Measurements from ENCODE around the gene SPG7.
"Not testable (repeated sequence)": the region's sequence is repeated elsewhere in the genome, so short reads cannot be mapped to it uniquely, and the experiment has no call there.

The SPG7 gene

DNA sequence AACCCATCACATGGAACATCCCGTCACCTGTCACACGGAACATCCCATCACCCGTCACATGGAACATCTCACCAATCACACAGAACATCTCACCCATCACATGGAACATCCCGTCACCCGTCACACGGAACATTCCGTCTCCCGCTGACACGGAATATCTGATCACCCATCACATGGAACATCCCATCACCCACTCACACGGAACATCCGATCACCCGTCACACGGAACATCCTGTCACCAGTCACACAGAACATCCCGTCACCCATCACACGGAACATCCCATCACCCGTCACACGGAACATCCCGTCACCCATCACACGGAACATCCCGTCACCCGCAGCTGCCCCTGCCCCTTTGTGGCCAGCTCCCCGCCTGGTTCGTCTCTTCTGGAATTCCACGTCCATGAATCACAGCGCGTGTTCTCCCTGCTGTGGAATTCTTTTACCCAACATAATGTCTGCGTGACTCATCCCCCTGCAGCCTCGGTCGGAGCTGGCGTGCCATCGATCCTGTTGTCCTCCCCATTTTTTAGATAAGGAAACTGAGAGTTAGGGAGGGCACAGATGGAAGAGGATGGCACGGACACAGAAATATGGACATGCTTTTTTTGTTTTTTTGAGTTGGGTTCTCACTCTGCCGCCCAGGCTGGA is 73.0 kb downstream of the SPG7 start:
- no peak for DNase-seq (ENCODE audit: low read depth, low spot score)

DNA sequence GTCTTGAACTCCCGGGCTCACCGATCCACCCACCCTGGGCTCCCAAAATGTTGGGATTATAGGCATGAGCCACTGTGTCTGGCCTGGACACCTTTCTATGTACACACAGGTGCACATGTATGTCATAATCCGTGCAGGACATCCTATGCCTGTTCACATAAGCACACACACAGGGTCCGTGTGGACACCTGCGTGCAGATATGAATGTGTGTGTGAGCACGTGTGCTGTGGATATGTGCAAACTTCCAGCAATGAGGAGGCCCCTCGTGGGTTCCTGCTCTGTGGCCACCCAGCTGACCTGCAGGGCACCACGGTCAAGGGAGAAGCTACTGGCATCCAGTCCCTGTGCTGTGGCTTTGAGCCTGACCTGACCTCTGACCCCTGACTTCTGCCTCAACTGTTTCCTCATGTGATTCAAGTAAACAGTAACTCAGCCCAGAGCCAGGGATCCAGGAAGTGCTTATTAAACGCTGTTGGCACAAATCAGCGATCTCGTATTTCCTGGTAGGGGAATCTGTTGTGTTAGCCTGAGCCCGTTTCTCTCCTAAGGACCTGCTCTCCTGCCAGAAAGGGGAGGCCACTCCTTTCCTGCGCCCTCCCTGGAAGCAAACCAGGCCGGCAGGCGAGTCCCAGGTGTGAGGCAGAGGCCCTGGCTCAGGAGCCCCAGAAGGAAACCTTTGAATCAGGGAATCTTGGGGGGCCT is 73.8 kb downstream of the SPG7 start:
- DNase-seq (ENCODE audit: low read depth, low spot score) = no peak

DNA sequence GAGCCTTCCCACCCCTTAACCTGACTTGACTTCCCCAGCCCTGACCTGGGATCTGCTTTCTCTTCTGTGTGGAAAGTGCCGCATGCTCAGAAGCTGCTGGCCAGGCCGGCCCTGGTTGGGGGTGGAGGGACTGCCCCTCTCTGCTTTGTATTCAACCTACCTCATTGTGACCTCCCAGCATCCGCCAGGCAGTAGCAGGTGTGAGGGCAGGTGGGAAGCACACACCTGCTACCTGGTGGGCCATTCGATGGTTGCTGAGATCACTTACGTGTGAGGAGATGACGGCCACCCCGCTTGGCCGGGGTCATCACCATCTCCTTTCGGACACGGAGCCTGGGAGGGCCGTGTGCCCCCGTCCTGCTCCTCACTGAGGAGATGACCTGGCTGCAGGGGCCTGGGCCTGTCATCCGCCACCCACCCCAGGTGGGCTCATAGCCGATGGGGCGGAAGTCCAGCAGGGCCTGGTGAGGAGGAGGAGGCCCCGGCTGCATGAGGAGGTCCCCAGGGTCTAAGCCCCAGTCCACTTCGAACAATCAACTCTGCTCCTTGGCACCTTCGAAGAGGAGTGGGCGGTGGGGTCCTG is 74.5 kb downstream of the SPG7 start:
- no peak for DNase-seq (ENCODE audit: low read depth, low spot score)

DNA sequence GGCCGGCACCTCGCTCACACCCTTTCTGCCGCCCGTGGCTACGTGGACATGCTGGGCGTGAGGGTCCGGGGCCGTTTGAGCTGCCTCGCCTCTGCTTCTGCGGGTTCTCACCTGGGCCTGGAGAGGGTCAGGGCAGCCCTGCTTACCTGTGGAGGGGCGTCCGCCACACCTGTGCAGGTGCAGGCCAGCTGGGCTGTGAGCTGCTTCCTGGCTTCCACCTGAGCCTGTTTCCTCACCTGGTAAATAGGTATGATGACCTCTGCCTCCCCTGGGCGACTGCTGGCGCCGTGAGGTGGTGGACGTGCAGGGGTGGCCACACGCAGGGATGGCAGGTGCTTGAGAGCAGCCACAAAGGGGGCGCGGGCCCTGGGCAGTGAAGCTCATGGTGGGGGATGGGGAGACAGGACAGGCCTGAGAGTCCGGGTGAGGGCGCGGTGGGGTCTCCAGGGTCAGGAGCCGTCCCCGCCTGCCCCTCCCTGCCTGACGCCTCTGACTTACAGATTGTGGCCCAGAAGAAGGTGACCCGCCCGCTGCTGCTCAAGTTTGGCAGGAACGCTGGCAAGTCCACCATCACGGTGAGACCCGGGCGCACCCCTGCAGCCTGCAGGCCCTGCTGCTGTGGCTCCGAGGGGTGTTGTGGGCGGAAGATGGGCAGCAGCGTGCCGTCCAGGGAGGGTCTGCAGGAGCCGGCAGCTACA is 75.1 kb downstream of the SPG7 start:
- no peak for DNase-seq (ENCODE audit: low read depth, low spot score)

DNA sequence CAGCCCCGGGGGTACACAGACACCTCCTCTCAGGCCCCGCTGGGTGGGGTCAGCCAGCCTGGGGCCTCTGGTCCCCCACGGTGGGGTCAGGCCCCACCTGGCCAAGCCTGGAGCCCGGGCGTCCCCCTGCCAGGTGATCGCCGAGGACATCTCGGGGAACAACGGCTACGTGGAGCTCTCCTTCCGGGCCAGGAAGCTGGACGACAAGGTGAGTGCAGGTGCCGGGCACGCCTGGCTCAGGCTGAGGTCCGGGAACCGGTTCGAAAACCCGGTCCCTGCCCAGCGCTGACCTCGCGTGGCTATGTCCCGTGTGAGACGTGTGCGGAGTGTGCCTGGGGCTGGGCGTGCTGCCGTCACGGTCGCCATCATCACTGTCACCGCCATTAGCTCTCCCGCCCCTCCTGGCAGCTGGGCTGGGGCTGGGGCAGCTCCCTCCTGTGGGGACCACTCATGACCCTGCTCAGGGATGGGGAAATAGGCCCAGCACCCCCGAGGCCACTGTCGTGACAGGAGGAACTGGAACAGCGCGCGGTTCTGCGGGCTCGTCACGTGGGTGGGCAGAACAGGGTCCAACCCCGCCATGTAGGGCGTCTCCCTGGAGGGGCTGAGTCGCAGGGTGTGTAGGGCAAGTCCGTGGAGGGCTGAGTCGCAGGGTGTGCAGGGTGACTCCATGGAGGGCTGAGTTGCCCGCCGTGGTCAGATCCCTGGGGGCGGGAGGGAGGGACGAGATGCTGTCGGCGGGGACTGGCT is 75.9 kb downstream of the SPG7 start:
- no peak for DNase-seq (ENCODE audit: low read depth, low spot score)

DNA sequence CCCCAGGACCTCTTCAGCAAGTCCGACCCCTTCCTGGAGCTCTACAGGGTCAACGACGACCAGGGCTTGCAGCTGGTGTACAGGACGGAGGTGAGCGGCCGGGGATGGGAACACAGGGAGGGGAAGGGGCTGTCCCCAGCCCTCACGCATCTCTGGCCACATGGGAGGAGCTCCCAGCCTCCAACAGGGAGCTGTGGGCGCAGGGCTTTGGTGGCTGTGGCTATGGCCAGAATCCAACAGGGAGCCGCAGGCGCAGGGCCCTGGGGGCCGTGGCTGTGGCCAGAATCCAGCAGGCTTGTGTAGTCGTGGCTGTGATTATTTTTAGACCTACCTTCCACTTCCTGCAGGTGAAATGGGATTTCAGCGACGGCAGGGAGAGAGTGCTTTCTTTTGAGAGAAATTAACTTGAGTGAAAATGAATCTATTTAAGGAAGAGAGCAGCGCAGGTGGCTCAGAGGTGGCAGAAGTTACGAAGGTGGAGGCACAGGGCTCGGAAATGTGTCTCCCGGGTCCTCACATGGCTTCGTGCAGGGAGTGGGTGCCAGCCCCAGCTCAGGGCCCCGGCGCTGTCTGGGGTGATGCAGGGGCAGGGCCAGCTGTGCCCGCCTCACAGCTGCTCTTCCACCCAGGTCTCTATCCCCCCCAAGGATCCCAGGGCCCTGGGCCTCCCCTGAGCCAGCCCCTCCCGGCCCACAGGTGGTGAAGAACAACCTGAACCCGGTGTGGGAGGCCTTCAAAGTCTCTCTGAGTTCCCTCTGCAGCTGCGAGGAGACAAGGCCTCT is 76.8 kb downstream of the SPG7 start:
- no peak for DNase-seq (ENCODE audit: low read depth, low spot score)

DNA sequence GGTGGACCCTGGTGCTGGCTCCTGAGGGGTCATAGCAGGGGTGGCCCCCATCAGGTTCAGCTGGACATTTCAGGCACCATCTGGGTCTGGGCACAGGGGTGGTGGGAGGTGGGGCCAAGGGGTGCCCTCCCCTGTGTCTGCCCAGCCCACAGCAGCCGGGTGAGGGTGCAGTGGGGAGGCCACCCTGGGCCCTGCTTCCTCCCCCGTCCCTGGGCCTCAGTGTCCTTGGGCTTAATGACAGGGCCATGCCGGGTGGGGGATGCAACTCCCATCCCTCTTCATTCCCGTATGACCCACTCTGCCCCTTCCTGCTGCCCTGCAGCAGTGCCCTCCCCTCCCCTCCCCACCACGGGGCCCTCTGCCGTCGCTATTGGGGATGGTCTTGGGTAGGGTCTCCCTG is 78.0 kb downstream of the SPG7 start:
- DNase-seq (ENCODE audit: low read depth, low spot score) = no peak

DNA sequence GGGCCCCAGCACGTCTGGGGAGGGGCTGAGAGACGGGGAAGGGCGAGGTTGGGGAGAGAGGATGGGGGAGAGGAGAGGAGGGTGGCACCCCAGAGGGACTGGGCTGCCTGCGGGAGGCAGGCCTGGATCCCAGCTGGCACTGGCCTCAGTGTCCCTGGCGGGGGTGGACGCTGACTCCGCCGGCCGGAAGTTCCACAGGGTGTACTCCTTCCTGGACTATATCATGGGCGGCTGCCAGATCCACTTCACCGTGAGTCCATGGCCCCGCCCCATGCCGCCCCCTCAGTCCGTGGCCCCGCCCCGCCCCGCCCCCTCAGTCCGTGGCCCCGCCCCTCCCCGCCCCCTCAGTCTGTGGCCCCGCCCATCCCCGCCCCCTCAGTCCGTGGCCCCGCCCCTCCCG is 78.7 kb downstream of the SPG7 start:
- no peak for DNase-seq (ENCODE audit: low read depth, low spot score)

DNA sequence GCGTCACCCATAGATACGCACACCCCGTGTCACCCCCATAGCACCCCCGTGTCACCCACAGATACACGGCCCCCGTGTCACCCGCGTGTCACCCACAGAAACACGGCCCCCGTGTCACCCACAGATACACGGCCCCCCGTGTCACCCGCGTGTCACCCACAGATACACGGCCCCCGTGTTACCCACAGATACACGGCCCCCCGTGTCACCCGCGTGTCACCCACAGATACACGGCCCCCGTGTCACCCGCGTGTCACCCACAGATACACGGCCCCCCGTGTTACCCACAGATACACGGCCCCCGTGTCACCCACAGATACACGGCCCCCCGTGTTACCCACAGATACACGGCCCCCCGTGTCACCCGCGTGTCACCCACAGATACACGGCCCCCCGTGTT is 79.5 kb downstream of the SPG7 start:
- not testable (repeated sequence) for DNase-seq (ENCODE audit: low read depth, low spot score)

DNA sequence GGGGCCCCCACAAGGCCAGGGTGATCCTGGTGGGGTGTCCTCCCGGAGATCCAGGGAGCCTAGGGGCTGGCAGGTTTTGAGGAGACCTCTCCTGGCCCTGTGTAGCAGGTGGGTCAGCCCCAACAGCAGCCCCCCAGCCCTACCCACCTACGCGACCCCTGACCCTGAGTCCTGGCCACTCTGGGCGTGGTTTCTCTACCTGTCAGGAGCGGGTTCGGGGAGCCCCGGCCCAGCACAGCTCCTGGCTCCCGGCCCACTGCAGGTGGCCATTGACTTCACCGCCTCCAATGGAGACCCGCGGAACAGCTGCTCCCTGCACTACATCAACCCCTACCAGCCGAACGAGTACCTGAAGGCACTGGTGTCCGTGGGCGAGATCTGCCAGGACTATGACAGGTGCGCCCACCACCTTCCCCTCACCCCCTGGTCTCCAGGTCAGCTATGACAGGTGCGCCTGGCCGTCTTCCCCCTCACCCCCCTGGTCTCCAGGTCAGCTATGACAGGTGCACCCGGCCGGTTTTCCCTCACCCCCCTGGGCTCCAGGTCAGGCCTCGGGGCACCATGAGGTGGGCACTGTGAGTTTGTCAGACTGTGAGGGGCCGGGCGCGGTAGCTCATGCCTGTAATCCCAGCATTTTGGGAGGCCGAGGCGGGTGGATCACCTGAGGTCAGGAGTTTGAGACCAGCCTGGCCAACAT is 80.4 kb downstream of the SPG7 start:
- DNase-seq (ENCODE audit: low read depth, low spot score) = no peak

DNA sequence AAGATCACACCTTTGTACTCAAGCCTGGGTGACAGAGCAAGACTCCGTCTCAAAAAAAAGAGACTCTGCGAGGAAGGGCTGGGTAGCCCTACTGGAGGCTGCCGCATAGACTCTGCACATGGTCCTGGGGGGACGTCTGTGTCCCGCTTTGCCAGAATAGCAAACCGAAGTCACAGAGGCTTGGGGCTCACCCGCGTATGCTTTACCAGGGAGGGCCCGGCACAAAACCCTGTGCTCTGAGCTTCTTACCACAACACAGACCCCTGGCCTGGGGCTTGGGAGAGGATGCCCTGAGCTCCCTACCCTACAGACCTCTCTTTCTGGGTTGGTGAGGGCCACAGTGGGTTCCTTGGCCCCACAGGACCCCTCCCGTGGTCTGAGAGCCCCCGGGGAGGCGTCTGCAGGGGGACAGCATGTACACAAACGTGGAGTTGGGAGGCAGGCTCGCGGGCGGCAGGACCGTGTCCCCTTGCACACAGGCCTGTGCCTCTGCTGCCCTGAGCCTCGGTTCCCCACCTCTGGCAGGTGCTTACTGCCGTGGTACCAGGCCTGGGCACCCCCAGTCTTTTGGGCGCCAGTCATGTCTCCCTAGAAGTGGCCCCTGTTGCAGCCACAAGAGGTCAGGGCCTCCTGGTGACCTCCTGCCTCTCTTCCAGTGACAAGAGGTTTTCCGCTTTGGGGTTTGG is 81.2 kb downstream of the SPG7 start:
- no peak for DNase-seq (ENCODE audit: low read depth, low spot score)

DNA sequence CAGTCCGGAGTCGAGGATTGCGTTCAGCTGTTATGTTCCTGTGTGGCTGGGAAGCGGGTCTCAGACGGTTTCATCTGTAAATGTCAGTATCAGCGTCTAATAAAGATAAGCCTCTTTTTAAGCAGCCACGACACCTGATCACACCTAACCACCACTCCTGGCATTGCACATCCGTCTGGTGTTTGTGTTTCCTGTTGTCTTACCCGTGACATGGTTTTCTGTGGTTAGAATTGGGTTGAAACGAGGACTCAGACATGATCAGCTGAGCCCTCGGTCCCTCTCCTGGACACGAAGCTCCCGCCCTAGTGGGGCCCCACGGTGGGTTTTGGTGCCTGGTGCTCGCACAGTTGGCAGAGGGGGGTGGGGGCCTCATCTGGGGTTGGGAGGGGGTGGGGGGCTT is 85.6 kb downstream of the SPG7 start:
- no peak for DNase-seq (ENCODE audit: low read depth, low spot score)

DNA sequence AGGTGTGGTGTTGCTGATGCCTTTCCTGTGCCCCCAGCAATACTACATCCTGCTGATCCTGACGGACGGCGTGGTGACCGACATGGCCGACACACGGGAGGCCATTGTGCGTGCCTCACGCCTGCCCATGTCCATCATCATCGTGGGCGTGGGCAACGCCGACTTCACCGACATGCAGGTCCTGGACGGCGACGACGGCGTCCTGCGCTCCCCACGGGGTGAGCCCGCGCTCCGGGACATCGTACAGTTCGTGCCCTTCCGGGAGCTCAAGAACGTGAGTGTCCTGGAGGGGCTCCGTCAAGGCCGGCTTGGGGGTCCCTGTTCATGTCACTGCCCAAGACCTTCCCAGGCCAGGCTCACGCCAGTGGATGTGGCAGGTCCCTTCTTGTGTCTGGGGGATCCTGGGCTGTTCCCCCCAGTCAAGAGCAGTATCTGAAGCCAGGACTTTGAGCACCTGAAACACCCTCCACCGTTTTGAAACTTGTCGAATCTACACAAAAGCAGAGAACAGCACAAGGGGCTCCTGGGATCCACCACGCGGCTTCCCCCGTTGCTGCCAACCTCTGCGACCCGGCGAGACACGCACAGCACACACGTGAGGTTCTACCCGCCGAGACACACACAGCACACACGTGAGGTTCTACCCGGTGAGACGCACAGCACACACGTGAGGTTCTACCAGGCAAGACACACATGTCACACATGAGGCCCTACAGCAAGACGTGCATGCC is 87.3 kb downstream of the SPG7 start:
- no peak for DNase-seq (ENCODE audit: low read depth, low spot score)

DNA sequence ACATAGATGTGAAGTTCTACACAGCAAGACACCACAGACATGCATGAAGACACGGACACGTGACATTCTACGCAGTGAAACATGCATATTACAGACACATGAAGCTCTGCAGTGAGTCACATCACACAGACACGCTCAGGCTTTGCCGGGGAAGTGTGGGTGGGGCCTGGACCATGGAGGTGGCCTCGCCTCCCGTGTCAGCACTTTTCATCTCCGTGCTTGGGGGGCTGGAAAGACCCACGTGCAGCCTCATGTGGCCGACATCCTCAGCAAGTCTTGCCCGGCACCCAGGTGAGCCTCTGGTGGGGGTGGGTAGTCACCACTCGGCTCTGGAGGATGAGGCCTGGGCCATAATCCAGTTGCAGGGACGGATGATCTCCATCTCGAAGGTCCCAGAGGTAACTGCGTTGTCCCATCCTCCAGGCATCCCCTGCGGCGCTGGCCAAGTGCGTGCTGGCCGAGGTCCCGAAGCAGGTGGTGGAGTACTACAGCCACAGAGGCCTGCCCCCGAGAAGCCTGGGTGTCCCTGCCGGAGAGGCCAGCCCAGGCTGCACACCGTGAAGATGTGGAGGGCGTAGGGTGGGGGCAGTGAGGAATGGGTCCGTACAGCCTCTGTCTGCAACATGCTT is 88.0 kb downstream of the SPG7 start:
- DNase-seq (ENCODE audit: low read depth, low spot score) = no peak

DNA sequence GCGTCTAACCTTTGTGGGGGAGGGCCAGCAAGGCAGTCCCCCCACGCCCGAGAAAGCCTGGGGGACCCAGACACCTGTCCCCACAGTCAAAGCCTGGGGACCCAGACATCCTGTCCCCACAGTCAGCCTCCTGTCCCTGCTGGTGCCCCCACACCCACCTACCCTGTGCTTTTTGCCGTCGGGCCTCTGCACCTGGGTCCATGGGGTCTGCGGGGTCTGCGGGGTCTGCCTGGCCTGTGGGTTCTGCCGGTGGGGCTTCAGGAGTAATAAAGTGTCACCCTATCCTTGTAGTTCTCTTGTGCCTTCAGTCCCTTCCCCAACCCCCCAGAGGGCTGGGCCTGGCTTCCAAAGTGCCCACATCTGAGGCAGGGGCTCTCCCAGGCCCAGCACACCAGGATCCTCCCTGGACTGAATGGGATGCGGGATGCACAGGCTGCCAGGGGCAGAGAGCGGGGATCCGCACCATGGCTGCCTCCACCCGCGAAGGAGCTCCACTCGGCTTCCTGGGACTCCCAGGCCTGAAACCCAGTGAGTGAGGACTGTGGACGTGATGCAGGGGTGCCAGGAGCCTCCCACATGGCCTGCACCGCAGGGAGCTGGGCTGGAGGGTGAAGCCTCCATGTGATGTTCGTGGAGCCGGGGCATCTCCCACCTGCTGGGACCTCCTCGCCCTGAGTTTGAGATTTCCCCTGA is 88.9 kb downstream of the SPG7 start:
- no peak for DNase-seq (ENCODE audit: low read depth, low spot score)

DNA sequence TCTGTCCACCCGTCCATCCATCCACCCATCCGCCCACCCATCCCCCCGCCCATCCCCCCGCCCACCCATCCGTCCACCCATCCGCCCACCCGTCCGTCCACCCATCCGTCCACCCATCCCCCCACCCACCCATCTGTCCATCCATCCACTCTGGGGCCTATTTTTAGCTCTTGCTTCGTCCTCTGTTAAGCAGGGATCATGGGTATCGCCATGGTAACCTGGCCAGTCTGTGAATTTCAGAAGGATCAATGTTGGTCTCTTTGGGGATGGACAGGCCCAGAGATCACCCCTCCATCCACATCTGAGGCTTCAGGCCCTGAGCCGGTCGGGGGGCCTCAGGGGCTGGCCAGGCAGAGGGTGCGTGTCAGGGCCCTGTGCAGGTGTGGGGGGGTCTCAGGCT is 90.0 kb downstream of the SPG7 start:
- DNase-seq (ENCODE audit: low read depth, low spot score) = no peak

DNA sequence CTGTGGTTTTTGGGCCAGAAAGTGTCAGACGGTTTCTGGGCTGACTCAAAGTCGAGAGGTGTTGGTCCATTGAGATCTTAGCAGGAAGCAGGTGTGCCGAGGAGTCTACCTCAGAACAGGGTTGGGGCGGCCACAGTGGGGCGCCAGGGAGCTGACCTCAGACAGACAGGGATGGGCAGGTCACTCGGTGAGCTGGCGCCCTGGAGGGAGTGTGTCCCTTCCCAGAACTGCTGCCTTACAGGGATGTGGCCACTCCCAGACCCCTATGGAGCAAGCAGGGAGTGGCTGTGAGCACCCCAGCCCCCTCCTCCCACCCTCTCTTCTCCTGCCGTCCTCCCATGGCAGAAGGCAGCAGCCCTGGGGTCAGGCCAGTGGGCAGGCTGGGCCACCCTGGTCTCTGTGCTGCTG is 91.3 kb downstream of the SPG7 start:
- no peak for DNase-seq (ENCODE audit: low read depth, low spot score)

DNA sequence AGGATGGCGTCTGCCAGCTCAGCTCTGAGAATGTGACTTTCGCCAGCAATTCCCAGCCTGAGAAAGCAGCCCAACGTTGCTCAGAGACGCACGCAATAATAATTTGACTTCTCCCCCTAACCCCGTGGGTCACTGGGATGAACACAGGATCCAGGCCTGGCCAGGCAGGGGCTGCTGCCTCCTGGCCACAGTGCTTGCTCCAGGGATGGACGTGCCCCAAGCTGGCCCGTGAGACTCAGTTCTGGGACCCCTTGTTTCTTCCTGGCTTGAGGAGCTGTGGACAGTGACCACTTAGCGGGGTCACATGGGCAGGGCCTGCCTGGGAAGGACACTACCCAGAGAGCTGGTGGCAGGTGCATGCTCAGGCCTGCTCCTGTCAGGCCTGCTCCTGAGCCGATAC is 91.7 kb downstream of the SPG7 start:
- no peak for DNase-seq (ENCODE audit: low read depth, low spot score)
